Activated CD8-positive, alpha-beta memory T cell treated with anti-CD3 and anti-CD28 coated beads, Interleukin-2, amount 50 U/mL, for 1 hour (primary cell): ENCODE data around the gene QRICH1.
"Not testable (repeated sequence)": the region's sequence is repeated elsewhere in the genome, so short reads cannot be mapped to it uniquely, and the experiment has no call there.

Experiments
- DNase-seq: peaks from one replicate; pipeline ENCODE4 v3.0.0-alpha.2; 2020; ENCODE audit errors: extremely low read depth

The QRICH1 gene

DNA sequence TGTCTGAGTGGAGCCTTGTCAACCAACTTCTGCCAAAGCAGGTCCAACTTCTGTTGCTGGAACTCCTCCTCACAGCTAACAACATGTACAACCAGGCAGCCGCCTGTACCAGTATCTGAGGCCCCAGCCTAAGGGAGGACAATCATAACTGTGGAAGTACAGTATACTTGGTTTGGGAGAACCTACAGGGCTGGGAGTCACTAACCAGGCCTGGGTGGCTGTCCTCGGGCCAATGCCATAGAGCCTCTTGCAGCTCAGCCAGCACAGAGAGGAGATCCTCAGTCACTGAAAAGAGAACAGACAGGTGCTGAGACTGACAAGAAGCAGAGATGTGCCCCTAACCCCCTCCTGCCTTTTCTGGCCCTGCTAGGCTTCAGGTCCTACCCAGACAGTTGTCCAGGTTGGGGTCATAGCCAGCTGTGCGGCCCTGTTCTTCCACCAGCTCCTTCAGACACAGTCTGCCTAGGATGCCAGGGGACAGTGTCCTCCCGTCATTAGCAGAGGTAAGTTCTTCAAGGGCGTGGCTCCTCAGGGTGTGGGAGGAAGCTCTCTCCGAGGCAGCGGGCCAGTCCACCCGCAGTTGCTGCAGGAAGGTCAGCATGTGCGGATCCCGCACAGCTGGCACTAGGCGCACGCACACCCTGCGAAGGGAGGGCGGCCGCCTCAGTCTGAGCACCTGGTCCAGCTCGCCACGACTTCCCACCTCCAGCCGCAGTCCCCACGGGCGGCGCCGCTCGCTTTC, 76.5 kb downstream of the QRICH1 start:
- no peak for DNase-seq

- DNase-seq, result no peak
These were observed 77.2 kb downstream of the QRICH1 start for GRCh38 chr3:49016414-49017228.

DNA sequence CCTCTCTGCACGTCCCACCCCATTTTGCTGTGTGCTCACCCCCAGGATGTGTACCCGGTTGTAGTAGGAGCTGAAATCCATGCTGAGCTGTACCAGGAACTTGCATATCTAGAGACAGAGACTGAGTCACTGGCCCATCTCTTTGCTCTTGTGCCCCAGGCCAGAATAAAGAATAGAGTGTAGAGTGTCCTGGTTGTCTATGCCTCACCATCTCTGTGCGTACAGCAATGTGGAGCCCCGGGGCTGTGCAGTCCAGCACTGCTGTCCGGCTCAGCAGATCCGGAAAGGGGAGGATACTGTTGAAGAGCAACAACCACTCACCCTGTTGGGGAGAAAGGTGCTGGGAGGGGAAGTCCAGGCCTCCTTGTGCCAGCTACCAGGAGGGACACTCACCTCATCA, 78.1 kb downstream of the QRICH1 start:
- no peak for DNase-seq

DNA sequence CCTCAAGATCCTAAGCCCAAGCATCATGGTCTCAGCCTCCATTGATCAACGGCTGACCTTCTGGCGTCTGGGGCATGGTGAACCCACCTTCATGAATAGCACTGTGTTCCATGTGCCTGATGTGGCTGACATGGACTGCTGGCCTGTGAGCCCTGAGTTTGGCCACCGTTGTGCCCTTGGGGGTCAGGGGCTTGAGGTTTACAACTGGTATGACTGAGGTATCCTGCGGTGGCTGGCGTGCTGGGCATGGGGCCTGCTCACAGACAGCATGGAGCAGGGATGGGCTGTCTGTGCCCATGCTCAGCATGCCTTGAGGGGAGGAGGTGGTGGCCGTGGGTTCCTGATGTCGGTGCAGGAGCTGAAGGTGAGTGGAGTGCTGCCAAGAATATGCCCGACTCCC, 78.8 kb downstream of the QRICH1 start:
- DNase-seq, result no peak

DNA sequence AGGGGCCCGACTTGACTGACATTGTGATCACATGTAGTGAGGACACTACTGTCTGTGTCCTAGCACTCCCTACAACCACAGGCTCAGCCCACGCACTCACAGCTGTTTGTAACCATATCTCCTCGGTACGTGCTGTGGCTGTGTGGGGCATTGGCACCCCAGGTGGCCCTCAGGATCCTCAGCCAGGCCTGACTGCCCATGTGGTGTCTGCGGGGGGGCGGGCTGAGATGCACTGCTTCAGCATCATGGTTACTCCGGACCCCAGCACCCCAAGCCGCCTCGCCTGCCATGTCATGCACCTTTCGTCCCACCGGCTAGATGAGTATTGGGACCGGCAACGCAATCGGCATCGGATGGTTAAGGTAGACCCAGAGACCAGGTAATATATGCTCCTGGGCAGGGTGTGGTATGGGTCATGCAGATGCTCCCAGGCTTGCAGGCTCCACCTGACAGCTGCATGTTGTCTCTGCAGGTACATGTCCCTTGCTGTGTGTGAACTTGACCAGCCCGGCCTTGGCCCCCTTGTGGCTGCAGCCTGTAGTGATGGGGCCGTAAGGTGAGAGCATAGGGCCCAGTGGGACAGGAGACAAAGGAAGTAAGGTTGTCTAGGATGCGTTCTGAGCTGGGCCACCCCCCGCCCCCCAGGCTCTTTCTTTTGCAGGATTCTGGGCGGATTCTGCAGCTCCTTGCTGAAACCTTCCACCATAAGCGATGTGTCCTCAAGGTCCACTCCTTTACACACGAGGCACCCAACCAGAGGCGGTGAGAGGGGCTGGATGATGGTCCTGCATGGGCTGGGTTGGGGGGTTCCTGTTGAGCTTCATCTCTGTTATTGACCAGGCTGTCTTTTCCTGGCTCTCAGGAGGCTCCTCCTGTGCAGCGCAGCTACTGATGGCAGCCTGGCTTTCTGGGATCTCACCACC, 79.9 kb downstream of the QRICH1 start:
- DNase-seq, result no peak

GRCh38 chr3:49013113-49013737, 80.6 kb downstream of the QRICH1 start:
- DNase-seq, result no peak

- no peak for DNase-seq
These were observed 81.3 kb downstream of the QRICH1 start for GRCh38 chr3:49012441-49013017.

DNA sequence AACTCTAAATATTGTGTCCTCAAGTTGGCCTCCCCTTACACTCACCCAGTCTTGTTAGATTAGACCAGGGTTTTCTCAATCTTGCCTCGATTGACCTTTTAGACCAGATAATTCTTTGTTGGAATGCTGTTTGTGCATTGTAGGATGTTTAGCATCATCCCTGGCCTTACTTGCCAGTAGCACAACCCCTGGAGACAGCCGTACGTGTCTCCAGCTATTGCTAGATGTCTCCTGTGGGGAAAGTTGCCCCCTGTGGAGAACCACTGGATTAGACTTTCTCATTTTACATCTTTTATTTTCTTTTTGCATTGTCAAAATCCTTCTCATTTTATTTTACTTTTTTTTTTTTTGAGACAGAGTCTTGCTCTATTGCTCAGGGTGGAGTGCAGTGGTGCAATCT, 84.5 kb downstream of the QRICH1 start:
- no peak for DNase-seq

GRCh38 chr3:49008627-49009026, 85.2 kb downstream of the QRICH1 start:
- not testable (repeated sequence) for DNase-seq

GRCh38 chr3:49007771-49008528, 85.9 kb downstream of the QRICH1 start:
- peak; percentile 57 for DNase-seq

DNA sequence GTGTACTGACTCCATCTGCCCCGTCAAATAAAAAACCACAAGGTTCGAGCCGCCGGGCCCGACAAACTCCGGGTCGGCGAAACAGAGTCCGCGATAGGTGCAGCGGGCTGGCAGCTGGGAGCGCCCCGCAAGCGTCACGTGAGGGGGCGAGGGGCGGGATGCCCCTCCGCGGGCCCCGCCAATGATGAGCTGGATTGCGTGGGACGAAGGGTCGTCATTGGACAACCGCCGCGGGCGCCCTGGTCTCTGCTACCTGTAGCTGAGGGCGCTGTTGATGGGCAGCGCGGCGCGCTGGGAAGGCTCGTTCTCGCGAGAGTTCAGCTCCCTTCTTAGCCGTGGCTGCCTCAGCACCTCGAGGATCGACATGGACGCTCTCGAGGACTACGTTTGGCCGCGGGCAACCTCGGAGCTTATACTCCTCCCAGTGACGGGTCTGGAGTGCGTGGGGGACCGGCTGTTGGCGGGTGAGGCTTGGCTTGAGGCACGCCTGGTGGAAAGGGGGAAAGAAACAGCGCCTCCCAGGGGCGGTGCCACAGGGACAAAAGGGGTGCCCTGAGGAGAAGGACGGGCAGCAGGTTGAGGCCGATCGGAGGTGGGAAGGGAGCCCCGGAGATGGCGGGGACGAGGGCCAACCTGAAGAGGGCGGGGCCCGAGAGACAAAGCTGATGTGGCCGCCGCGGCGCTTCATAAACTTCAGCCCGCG, 86.7 kb downstream of the QRICH1 start, which contains the start of gene WDR6:
Gene WDR6, plus strand, starts transcription at position 324 of the 703 bp plus-strand sequence. Its CDS starts 41 bp downstream, at position 365.
- peak; percentile 94 for DNase-seq

- DNase-seq, result no peak
These were observed 87.3 kb downstream of the QRICH1 start for GRCh38 chr3:49006408-49007067.

DNA sequence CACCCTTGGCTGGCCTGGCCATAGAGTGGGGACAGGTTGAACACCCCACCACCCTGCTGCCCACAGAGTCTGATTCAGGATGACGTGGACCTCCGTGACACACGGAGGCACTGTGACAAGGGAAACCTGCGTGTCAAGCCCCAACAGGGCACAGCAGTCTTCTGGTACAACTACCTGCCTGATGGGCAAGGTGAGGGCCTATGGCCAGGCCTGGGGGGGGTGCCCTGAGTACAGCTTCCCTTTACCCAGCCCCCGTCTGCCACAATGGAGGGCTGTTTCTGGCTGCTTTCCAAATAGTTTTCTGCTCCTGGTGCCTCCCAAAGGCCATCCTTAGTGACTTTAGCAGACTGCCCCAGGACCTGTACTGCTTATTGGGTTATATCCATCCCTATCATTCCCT, 87.9 kb downstream of the QRICH1 start:
- no peak for DNase-seq

GRCh38 chr3:49005303-49005680, 88.6 kb downstream of the QRICH1 start:
- DNase-seq, result no peak

DNA sequence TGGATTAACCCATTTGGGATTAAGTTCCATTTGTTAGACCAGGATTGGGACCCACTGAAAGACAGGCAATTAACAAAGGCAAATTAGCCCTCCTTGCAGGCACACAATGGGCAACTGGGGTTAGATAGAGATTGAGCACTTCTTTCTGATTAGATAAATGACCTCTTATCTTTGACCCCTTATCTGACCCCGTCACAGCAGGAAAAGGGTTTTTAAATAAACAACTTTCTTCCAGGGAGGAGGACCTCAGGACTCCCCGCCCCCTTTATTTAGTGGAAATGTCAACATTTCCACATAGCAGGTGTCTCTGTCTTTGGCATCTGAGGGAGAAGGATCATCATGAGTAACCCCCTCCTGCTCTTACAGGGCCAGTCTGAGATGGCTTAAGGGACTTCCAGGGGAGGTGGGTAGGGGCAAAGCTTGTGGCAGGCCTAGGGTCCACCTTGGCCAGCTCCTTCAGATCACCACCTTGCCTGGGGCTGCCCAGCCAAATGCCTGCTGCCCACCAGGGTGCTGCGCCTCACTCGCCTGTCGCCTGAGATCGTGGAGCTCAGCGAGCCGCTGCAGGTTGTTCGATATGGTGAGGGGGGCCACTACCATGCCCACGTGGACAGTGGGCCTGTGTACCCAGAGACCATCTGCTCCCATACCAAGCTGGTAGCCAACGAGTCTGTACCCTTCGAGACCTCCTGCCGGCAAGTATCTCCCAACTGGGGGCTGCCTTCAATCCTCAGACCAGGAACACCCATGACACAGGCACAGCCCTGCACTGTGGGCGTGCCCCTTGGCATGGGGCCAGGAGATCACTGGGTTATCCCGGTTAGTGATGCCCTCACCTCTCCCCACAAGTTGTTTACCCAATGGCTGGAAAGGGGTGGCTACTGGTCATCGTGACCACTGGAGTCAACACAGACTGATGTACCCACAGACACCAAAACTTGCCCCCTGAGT, 89.2 kb downstream of the QRICH1 start:
- no peak for DNase-seq

DNA sequence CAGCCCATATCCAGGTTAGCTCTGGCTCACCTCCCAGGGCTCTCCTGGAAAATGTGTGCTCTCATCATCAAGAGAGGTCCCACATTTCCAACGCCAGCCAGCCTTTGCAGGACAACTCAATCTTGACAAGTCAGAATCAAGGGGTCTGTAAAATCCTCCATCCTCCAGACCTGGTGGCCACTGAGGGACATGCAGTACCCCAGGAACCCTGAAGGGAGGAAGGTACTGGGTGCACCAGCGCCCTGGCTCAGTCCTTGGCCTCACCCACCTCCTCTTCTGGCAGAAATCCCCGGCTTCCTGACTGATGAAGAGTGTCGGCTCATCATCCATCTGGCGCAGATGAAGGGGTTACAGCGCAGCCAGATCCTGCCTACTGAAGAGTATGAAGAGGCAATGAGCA, 92.7 kb downstream of the QRICH1 start:
- no peak for DNase-seq

- no peak for DNase-seq
These were observed 94.6 kb downstream of the QRICH1 start for GRCh38 chr3:48999085-48999858.
